Peyer's patch (tissue), 4 donors: ENCODE measurements around the gene CNKSR3.

Experiments used
- POLR2A ChIP-seq, 2 donors: fragments of 450-650 bp; IDR thresholded peaks; one replicate each; pipeline ENCODE4 v1.5.1; 2017; ENCODE audit warnings: antibody characterized with exemption in 2 of 2, mild to moderate bottlenecking in 2 of 2, moderate library complexity in 2 of 2
- TF ChIP-seq, protein P1 (sequence below), 6 experiments: fragments of 450-650 bp in 4 of 6; fragments of 200-600 bp in 2 of 6; sonication (generic) in 1 of 6; IDR thresholded peaks; one replicate each; pipeline ENCODE4 v1.5.1; 2017 to 2019; ENCODE audit warnings: antibody characterized with exemption in 6 of 6, mild to moderate bottlenecking in 3 of 6, moderate library complexity in 1 of 6

DNA sequence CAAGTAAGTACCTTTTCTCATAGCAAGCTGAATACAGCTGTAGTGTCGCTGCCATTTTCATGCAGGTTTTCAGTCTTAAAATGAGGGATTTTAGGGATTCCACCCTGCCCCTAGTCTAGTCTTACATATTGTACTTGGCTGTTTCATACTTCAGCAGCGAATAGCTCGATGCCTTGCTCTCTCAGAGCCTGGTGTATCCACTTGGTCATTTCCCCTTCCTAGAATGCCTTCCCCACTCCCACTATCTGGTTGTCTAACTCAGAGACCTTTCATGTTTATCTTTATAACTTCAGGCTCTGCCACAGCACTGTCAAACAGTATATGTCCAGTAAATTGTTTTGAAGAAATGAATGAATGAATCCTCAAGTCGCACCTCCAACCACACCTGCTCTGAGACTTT lies 132.8 kb downstream of the CNKSR3 start:
- no peak for TF ChIP-seq POLR2A (IDR thresholded peaks at IDR 0.05)
- TF ChIP-seq, protein P1, sequence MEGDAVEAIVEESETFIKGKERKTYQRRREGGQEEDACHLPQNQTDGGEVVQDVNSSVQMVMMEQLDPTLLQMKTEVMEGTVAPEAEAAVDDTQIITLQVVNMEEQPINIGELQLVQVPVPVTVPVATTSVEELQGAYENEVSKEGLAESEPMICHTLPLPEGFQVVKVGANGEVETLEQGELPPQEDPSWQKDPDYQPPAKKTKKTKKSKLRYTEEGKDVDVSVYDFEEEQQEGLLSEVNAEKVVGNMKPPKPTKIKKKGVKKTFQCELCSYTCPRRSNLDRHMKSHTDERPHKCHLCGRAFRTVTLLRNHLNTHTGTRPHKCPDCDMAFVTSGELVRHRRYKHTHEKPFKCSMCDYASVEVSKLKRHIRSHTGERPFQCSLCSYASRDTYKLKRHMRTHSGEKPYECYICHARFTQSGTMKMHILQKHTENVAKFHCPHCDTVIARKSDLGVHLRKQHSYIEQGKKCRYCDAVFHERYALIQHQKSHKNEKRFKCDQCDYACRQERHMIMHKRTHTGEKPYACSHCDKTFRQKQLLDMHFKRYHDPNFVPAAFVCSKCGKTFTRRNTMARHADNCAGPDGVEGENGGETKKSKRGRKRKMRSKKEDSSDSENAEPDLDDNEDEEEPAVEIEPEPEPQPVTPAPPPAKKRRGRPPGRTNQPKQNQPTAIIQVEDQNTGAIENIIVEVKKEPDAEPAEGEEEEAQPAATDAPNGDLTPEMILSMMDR (IDR thresholded peaks at IDR 0.05) = no peak
